ENCODE results near the gene TRIM17. TPM values are rescaled to one million over a fixed set of nuclear protein-coding genes. Genes with fewer than 3 reads are reported as not detected.

Gene TRIM17
- total RNA-seq, 1 experiment from 2014 or later = 55.5 TPM

DNA sequence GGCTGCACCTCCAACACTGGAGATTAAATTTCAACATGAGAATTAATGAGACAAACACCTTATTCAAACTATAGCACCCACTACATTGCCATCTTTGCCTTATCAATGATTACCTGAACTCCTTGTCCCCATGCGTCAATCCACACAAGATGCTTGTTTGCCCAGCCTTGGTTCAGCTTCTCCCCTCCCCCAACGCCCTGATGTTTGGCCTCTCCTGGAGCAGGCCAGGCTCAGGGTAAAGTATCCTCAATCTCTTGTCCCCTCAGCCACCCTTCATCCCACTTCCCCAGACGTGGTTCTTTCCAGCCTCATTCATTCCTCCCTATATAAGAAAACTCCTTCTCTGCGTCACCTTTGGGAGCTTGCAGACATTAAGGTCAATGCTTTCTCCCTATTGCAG, 11.8 kb upstream of the TRIM17 start:
- H3F3A ChIP-seq (ENCODE audit: insufficient read depth, low read depth) = no peaks in the 10 kb centered on the region
- no peaks in the 10 kb centered on the region for H3K9me3 ChIP-seq (ENCODE audit: insufficient read depth, low read depth)
- intact Hi-C loops (cut with micrococcal nuclease; ENCODE audit: unreplicated experiment) = no loop called here
- no peaks in the 10 kb centered on the region for H3K27me3 ChIP-seq (ENCODE audit: insufficient read depth, low read depth)
- no peaks in the 10 kb centered on the region for H3K36me3 ChIP-seq (ENCODE audit: low read depth)
- no peaks in the 10 kb centered on the region for H3K9me2 ChIP-seq (ENCODE audit: insufficient read depth)
- CTCF ChIA-PET = no interaction called here
- H3K4me2 ChIP-seq = no peak overlapping the region
- no TSS peak for BruUV-seq (replicated peaks)
- H2AFZ ChIP-seq = no peak overlapping the region
- no peaks in the 10 kb centered on the region for H3K79me2 ChIP-seq (ENCODE audit: low read depth)
- no peaks in the 10 kb centered on the region for H4K20me1 ChIP-seq (ENCODE audit: insufficient read depth)
- DNase-seq = no peak
- no peak overlapping the region for H3K4me3 ChIP-seq
- peaks cover 10% of the 10 kb centered on the region for H3K4me1 ChIP-seq (replicated peaks; ENCODE audit: insufficient read depth)
- POLR2A ChIA-PET (ENCODE audit: unreplicated experiment) = interaction anchor here (0.6 kb wide), 1 partner anchor 265 kb away, joined by 4 read pairs; no protein-coding TSS in a partner anchor
- no peak overlapping the region for H3K27ac ChIP-seq
- TF ChIP-seq EZH2 (IDR thresholded peaks at IDR 0.05; ENCODE audit: low read depth) = no peak
- TF ChIP-seq, protein P1, sequence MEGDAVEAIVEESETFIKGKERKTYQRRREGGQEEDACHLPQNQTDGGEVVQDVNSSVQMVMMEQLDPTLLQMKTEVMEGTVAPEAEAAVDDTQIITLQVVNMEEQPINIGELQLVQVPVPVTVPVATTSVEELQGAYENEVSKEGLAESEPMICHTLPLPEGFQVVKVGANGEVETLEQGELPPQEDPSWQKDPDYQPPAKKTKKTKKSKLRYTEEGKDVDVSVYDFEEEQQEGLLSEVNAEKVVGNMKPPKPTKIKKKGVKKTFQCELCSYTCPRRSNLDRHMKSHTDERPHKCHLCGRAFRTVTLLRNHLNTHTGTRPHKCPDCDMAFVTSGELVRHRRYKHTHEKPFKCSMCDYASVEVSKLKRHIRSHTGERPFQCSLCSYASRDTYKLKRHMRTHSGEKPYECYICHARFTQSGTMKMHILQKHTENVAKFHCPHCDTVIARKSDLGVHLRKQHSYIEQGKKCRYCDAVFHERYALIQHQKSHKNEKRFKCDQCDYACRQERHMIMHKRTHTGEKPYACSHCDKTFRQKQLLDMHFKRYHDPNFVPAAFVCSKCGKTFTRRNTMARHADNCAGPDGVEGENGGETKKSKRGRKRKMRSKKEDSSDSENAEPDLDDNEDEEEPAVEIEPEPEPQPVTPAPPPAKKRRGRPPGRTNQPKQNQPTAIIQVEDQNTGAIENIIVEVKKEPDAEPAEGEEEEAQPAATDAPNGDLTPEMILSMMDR (conservative IDR thresholded peaks at IDR 0.05) = no peak

DNA sequence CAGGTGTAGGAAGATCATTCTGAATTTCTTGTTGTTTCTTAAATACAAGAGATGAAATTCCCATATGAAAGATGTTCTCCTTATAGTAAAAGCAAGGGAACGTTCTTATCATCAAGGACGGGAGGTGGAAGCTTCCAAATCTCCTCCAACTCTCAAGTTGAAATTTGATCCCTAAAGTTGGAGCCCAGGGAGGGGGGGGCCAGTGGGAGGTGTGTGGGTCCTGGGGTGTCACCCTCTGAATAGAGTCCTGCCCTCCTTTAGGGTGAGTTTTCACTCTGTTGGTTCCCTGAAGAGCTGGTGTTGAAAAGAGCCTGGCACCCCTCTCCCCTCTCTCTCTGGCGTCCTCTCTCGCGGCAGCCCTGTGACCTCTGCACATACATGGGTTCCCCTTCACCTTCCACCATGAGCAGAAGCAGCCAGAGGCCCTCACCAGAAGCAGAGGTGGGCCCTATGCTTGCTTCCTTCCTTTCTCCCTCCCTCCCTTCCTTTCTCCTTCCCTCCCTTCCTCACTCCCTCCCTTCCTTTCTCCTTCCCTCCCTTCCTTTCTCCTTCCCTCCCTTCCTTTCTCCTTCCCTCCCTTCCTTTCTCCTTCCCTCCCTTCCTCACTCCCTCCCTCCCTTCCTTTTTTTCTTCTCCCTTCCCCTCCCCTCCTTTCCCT, 10.0 kb upstream of the TRIM17 start:
- H2AFZ ChIP-seq = no peak overlapping the region
- no peaks in the 10 kb centered on the region for H3K36me3 ChIP-seq (ENCODE audit: low read depth)
- H3K79me2 ChIP-seq (ENCODE audit: low read depth) = no peaks in the 10 kb centered on the region
- no TSS peak for BruUV-seq (replicated peaks)
- DNase-seq = no peak
- H4K20me1 ChIP-seq (ENCODE audit: insufficient read depth) = no peaks in the 10 kb centered on the region
- no peak overlapping the region for H3K4me2 ChIP-seq
- no peaks in the 10 kb centered on the region for H3K27me3 ChIP-seq (ENCODE audit: insufficient read depth, low read depth)
- no peaks in the 10 kb centered on the region for H3K9me3 ChIP-seq (ENCODE audit: insufficient read depth, low read depth)
- no peak overlapping the region for H3K4me3 ChIP-seq
- intact Hi-C loops (cut with micrococcal nuclease; ENCODE audit: unreplicated experiment) = no loop called here
- ChIA-PET POLR2A (ENCODE audit: unreplicated experiment) (no interaction called here), CTCF (interaction anchor here (0.7 kb wide), 1 partner anchor 43 kb away, joined by 4 read pairs; no protein-coding TSS in a partner anchor)
- peaks cover 14% of the 10 kb centered on the region for H3K4me1 ChIP-seq (replicated peaks; ENCODE audit: insufficient read depth)
- H3F3A ChIP-seq (ENCODE audit: insufficient read depth, low read depth) = peaks cover 3% of the 10 kb centered on the region; the same call in 1 of the 2 replicates
- H3K9me2 ChIP-seq (ENCODE audit: insufficient read depth) = no peaks in the 10 kb centered on the region
- no peak overlapping the region for H3K27ac ChIP-seq
- TF ChIP-seq, protein P1 (conservative IDR thresholded peaks at IDR 0.05) = no peak
- TF ChIP-seq EZH2 (IDR thresholded peaks at IDR 0.05; ENCODE audit: low read depth) = no peak

DNA sequence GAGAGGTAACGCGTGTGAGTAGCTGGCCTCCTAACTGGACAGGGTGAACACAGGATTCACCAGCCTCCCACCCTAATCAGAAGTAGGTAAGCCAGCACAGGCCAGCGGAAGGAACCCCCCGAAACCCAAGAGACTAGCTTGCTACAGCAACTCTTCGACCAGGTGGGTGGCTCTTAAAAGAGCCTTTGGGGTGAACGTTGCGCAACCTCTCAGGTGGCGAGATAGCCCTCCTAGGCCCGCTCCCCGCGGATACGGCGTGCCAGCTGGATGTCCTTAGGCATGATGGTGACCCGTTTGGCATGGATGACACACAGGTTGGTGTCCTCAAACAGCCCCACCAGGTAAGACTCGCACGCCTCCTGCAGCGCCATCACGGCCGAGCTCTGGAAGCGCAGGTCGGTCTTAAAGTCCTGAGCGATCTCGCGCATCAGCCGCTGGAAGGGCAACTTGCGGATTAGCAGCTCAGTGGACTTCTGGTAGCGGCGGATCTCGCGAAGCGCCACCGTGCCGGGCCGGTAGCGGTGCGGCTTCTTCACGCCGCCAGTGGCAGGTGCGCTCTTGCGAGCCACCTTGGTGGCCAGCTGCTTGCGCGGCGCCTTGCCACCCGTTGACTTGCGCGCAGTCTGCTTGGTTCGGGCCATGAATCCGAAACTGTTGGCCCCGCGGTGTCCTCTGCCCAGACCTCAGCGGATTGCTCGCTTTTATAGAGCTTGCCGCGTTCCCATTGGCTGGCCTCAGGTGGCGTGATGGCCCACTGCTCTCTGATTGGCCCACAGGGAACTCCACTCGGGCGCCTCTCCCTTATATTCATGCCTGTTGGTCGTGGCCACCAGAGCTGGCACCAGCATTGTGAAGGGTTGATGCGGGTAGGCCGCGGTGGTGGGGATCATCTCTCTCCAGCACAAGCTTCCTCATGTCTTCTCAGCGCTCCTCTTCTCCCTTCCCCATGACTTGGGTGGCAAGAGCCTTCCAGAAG, 8.3 kb upstream of the TRIM17 start:
- no peaks in the 10 kb centered on the region for H3K9me2 ChIP-seq (ENCODE audit: insufficient read depth)
- ChIA-PET POLR2A (ENCODE audit: unreplicated experiment) (interaction anchor here (0.6 kb wide), 1 partner anchor 1864 kb away, joined by 6 read pairs; no protein-coding TSS in a partner anchor), CTCF (no interaction called here)
- no peak overlapping the region for H3K4me2 ChIP-seq
- TF ChIP-seq, protein P1 (conservative IDR thresholded peaks at IDR 0.05) = no peak
- no peak for TF ChIP-seq EZH2 (IDR thresholded peaks at IDR 0.05; ENCODE audit: low read depth)
- H2AFZ ChIP-seq = no peak overlapping the region
- no peaks in the 10 kb centered on the region for H3K27me3 ChIP-seq (ENCODE audit: insufficient read depth, low read depth)
- DNase-seq = no peak
- peaks cover 28% of the 10 kb centered on the region for H3K4me1 ChIP-seq (replicated peaks; ENCODE audit: insufficient read depth)
- no peak overlapping the region for H3K27ac ChIP-seq
- intact Hi-C loops (cut with micrococcal nuclease; ENCODE audit: unreplicated experiment) = no loop called here
- no peaks in the 10 kb centered on the region for H4K20me1 ChIP-seq (ENCODE audit: insufficient read depth)
- H3K4me3 ChIP-seq = no peak overlapping the region
- no peaks in the 10 kb centered on the region for H3K9me3 ChIP-seq (ENCODE audit: insufficient read depth, low read depth)
- H3F3A ChIP-seq (ENCODE audit: insufficient read depth, low read depth) = peaks cover 20% of the 10 kb centered on the region
- no TSS peak for BruUV-seq (replicated peaks)
- no peaks in the 10 kb centered on the region for H3K79me2 ChIP-seq (ENCODE audit: low read depth)
- no peaks in the 10 kb centered on the region for H3K36me3 ChIP-seq (ENCODE audit: low read depth)
